ENCODE results near the gene POLR3B. TPM values are rescaled to one million over a fixed set of nuclear protein-coding genes. Genes with fewer than 3 reads are reported as not detected.
"Not testable (repeated sequence)": the region's sequence is repeated elsewhere in the genome, so short reads cannot be mapped to it uniquely, and the experiment has no call there.

The POLR3B gene
- polyA plus RNA-seq, 1 experiment: 14.1 TPM

- H3K9me3 ChIP-seq (ENCODE audit: control insufficient read depth, insufficient read depth, low read length): no peaks in the 10 kb centered on the region
- no peak overlapping the region for H3K4me3 ChIP-seq (ENCODE audit: low read depth, low read length)
- CTCF ChIA-PET: no interaction called here
- TF ChIP-seq, protein P1, sequence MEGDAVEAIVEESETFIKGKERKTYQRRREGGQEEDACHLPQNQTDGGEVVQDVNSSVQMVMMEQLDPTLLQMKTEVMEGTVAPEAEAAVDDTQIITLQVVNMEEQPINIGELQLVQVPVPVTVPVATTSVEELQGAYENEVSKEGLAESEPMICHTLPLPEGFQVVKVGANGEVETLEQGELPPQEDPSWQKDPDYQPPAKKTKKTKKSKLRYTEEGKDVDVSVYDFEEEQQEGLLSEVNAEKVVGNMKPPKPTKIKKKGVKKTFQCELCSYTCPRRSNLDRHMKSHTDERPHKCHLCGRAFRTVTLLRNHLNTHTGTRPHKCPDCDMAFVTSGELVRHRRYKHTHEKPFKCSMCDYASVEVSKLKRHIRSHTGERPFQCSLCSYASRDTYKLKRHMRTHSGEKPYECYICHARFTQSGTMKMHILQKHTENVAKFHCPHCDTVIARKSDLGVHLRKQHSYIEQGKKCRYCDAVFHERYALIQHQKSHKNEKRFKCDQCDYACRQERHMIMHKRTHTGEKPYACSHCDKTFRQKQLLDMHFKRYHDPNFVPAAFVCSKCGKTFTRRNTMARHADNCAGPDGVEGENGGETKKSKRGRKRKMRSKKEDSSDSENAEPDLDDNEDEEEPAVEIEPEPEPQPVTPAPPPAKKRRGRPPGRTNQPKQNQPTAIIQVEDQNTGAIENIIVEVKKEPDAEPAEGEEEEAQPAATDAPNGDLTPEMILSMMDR (IDR thresholded peaks at IDR 0.05; ENCODE audit: low read depth, low read length): no peak
- DNase-seq (ENCODE audit: low read depth, low spot score): no peak
- H3K27me3 ChIP-seq (ENCODE audit: control insufficient read depth, insufficient read depth, low read length): no peaks in the 10 kb centered on the region
- POLR2A ChIA-PET: no interaction called here
- no peak overlapping the region for H3K27ac ChIP-seq (ENCODE audit: low read depth, low read length)
Measured at GRCh38 chr12:106455111-106455510, 97.6 kb downstream of the POLR3B start.

- no peak for DNase-seq (ENCODE audit: low read depth, low spot score)
- CTCF ChIA-PET: no interaction called here
- H3K9me3 ChIP-seq (ENCODE audit: control insufficient read depth, insufficient read depth, low read length): no peaks in the 10 kb centered on the region
- H3K4me3 ChIP-seq (ENCODE audit: low read depth, low read length): no peak overlapping the region
- no peak overlapping the region for H3K27ac ChIP-seq (ENCODE audit: low read depth, low read length)
- POLR2A ChIA-PET: no interaction called here
- TF ChIP-seq, protein P1 (IDR thresholded peaks at IDR 0.05; ENCODE audit: low read depth, low read length): no peak
- no peaks in the 10 kb centered on the region for H3K27me3 ChIP-seq (ENCODE audit: control insufficient read depth, insufficient read depth, low read length)
Measured at GRCh38 chr12:106459124-106459523, 101.6 kb downstream of the POLR3B start.

GRCh38 chr12:106459534-106459933 is 102.0 kb downstream of the POLR3B start:
- H3K27me3 ChIP-seq (ENCODE audit: control insufficient read depth, insufficient read depth, low read length): no peaks in the 10 kb centered on the region
- H3K9me3 ChIP-seq (ENCODE audit: control insufficient read depth, insufficient read depth, low read length): no peaks in the 10 kb centered on the region
- CTCF ChIA-PET: no interaction called here
- DNase-seq (ENCODE audit: low read depth, low spot score): no peak
- TF ChIP-seq, protein P1 (IDR thresholded peaks at IDR 0.05; ENCODE audit: low read depth, low read length): no peak
- H3K4me3 ChIP-seq (ENCODE audit: low read depth, low read length): no peak overlapping the region
- POLR2A ChIA-PET: no interaction called here
- H3K27ac ChIP-seq (ENCODE audit: low read depth, low read length): no peak overlapping the region

- CTCF ChIA-PET: no interaction called here
- Histone ChIP-seq H3K9me3 (ENCODE audit: control insufficient read depth, insufficient read depth, low read length) (no peaks in the 10 kb centered on the region), H3K27ac (ENCODE audit: low read depth, low read length) (no peak overlapping the region), H3K4me3 (ENCODE audit: low read depth, low read length) (no peak overlapping the region), H3K27me3 (ENCODE audit: control insufficient read depth, insufficient read depth, low read length) (no peaks in the 10 kb centered on the region)
- DNase-seq (ENCODE audit: low read depth, low spot score): no peak
- TF ChIP-seq, protein P1 (IDR thresholded peaks at IDR 0.05; ENCODE audit: low read depth, low read length): no peak
- POLR2A ChIA-PET: no interaction called here
Measured at GRCh38 chr12:106461730-106462129, 104.2 kb downstream of the POLR3B start.

DNA sequence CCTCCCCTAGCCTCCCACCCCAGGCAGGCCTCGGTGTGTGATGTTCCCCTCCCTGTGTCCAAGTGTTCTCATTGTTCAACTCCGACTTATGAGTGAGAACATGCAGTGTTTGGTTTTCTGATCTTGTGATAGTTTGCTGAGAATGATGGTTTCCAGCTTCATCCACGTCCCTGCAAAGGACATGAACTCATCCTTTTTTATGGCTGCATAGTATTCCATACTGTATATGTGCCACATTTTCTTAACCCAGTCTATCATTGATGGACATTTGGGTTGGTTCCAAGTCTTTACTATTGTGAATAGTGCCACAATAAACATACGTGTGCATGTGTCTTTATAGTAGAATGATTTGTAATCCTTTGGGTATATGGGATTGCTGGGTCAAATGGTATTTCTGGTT is 108.1 kb downstream of the POLR3B start:
- DNase-seq (ENCODE audit: low read depth, low spot score): not testable (repeated sequence)

DNA sequence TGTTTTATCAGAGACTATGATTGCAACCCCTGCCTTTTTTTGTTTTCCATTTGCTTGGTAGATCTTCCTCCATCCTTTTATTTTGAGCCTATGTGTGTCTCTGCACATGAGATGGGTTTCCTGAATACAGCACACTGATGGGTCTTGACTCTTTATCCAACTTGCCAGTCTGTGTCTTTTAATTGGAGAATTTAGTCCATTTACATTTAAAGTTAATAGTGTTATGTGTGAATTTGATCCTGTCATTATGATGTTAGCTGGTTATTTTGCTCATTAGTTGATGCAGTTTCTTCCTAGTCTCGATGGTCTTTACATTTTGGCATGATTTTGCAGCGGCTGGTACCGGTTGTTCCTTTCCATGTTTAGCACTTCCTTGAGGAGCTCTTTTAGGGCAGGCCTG is 118.1 kb downstream of the POLR3B start:
- H3K27ac ChIP-seq (ENCODE audit: low read depth, low read length); H3K9me3 ChIP-seq (ENCODE audit: control insufficient read depth, insufficient read depth, low read length); CTCF ChIA-PET; H3K4me3 ChIP-seq (ENCODE audit: low read depth, low read length); H3K27me3 ChIP-seq (ENCODE audit: control insufficient read depth, insufficient read depth, low read length); POLR2A ChIA-PET; DNase-seq (ENCODE audit: low read depth, low spot score): not testable (repeated sequence)

More for the DNA sequence above, 108.1 kb downstream of the POLR3B start:
- H3K27ac ChIP-seq (ENCODE audit: low read depth, low read length); CTCF ChIA-PET; H3K9me3 ChIP-seq (ENCODE audit: control insufficient read depth, insufficient read depth, low read length); POLR2A ChIA-PET; H3K27me3 ChIP-seq (ENCODE audit: control insufficient read depth, insufficient read depth, low read length); H3K4me3 ChIP-seq (ENCODE audit: low read depth, low read length): not testable (repeated sequence)

GRCh38 chr12:106477627-106478026 is 120.1 kb downstream of the POLR3B start:
- CTCF ChIA-PET; H3K27ac ChIP-seq (ENCODE audit: low read depth, low read length); H3K27me3 ChIP-seq (ENCODE audit: control insufficient read depth, insufficient read depth, low read length); H3K4me3 ChIP-seq (ENCODE audit: low read depth, low read length); H3K9me3 ChIP-seq (ENCODE audit: control insufficient read depth, insufficient read depth, low read length); POLR2A ChIA-PET; DNase-seq (ENCODE audit: low read depth, low spot score): not testable (repeated sequence)

Data from AG04450 (cell line).